ENCODE data around the gene LDLRAD3.
"Not testable (repeated sequence)": the region's sequence is repeated elsewhere in the genome, so short reads cannot be mapped to it uniquely, and the experiment has no call there.

Gene LDLRAD3

DNA sequence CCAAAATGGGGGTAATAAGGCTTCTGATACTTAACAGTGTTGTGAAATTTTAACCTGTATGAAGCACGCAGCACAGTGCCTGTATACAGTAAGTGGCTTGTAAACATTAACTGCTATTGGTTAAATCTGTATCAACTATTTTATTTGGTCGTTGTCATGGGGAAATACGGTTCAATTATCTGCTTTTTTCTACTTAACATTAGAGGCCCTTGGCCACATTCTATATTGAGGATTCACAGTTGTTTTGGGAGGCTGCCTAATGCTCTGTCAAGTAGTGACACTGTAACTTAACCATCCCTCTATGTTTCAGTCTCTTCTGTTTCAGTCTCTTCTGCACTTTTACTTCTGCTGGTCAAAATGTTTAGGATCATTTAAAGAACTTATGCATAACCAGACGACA, 95.6 kb downstream of the LDLRAD3 start:
- no peaks in the 10 kb centered on the region for H3K9me3 ChIP-seq (ENCODE audit: control insufficient read depth, insufficient read depth, low read length)
- no peaks in the 10 kb centered on the region for H3F3A ChIP-seq (ENCODE audit: control insufficient read depth, insufficient read depth)
- no peak overlapping the region for H3K4me2 ChIP-seq (ENCODE audit: low read length)
- H3K4me1 ChIP-seq (ENCODE audit: control insufficient read depth, low read length) = no peaks in the 10 kb centered on the region
- H3K9me2 ChIP-seq (replicated peaks; ENCODE audit: control insufficient read depth, low read length) = no peaks in the 10 kb centered on the region
- H3K79me2 ChIP-seq (ENCODE audit: control insufficient read depth, low read length) = no peaks in the 10 kb centered on the region
- no peaks in the 10 kb centered on the region for H3K36me3 ChIP-seq (ENCODE audit: control insufficient read depth, low read length)
- H3K4me3 ChIP-seq (ENCODE audit: low read length) = no peak overlapping the region
- no peaks in the 10 kb centered on the region for H3K27me3 ChIP-seq (ENCODE audit: control insufficient read depth, low read length)
- H4K20me1 ChIP-seq (ENCODE audit: control insufficient read depth, insufficient read depth, low read depth, low read length) = no peaks in the 10 kb centered on the region
- H3K27ac ChIP-seq (ENCODE audit: low read depth, low read length) = no peak overlapping the region
- TF ChIP-seq, protein P1, sequence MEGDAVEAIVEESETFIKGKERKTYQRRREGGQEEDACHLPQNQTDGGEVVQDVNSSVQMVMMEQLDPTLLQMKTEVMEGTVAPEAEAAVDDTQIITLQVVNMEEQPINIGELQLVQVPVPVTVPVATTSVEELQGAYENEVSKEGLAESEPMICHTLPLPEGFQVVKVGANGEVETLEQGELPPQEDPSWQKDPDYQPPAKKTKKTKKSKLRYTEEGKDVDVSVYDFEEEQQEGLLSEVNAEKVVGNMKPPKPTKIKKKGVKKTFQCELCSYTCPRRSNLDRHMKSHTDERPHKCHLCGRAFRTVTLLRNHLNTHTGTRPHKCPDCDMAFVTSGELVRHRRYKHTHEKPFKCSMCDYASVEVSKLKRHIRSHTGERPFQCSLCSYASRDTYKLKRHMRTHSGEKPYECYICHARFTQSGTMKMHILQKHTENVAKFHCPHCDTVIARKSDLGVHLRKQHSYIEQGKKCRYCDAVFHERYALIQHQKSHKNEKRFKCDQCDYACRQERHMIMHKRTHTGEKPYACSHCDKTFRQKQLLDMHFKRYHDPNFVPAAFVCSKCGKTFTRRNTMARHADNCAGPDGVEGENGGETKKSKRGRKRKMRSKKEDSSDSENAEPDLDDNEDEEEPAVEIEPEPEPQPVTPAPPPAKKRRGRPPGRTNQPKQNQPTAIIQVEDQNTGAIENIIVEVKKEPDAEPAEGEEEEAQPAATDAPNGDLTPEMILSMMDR (IDR thresholded peaks at IDR 0.05; ENCODE audit: low read depth, low read length, poor library complexity, severe bottlenecking) = no peak
- no peak for TF ChIP-seq EZH2phosphoT487 (IDR thresholded peaks at IDR 0.05; ENCODE audit: borderline replicate concordance, low read length)

DNA sequence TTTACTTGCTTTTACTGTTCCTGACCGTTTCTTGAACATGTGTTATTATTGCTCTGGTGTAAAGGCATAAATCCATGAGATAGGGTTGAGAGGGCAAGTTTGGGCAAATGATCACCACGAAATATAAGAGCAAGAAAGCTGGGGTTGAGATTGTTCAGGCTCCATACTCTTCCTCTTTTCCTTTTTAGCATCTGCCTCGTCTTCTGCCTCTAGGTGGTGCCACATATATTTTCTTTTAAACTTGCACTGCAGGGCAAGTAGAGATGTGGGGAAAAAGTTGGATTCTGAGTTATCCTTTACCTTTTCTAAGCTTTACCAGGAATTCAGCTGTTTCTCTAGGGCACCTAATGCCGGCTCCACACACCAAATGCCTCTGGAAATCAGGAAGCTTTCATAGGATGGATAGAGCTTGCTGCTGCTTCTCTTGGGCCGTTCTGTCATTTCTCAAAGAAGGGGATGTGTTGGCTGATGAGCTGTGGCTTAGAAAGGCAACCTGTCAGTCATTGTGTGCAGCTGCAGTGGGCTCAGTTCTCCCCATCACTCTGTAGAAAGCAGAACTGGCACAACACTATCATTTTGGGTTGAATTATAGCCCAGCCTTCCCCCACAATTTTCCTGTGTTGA, 98.2 kb downstream of the LDLRAD3 start:
- Histone ChIP-seq H3K9me3 (ENCODE audit: control insufficient read depth, insufficient read depth, low read length) (no peaks in the 10 kb centered on the region), H3K4me3 (ENCODE audit: low read length) (no peak overlapping the region), H3K36me3 (ENCODE audit: control insufficient read depth, low read length) (no peaks in the 10 kb centered on the region), H3K9me2 (replicated peaks; ENCODE audit: control insufficient read depth, low read length) (no peaks in the 10 kb centered on the region), H3K4me2 (ENCODE audit: low read length) (no peak overlapping the region), H3K27ac (ENCODE audit: low read depth, low read length) (no peak overlapping the region), H3K27me3 (ENCODE audit: control insufficient read depth, low read length) (no peaks in the 10 kb centered on the region), H3F3A (ENCODE audit: control insufficient read depth, insufficient read depth) (no peaks in the 10 kb centered on the region), H3K4me1 (ENCODE audit: control insufficient read depth, low read length) (no peaks in the 10 kb centered on the region), H3K79me2 (ENCODE audit: control insufficient read depth, low read length) (no peaks in the 10 kb centered on the region), H4K20me1 (ENCODE audit: control insufficient read depth, insufficient read depth, low read depth, low read length) (no peaks in the 10 kb centered on the region)
- TF ChIP-seq EZH2phosphoT487 (IDR thresholded peaks at IDR 0.05; ENCODE audit: borderline replicate concordance, low read length) = no peak
- TF ChIP-seq, protein P1 (IDR thresholded peaks at IDR 0.05; ENCODE audit: low read depth, low read length, poor library complexity, severe bottlenecking) = peak; percentile 54

DNA sequence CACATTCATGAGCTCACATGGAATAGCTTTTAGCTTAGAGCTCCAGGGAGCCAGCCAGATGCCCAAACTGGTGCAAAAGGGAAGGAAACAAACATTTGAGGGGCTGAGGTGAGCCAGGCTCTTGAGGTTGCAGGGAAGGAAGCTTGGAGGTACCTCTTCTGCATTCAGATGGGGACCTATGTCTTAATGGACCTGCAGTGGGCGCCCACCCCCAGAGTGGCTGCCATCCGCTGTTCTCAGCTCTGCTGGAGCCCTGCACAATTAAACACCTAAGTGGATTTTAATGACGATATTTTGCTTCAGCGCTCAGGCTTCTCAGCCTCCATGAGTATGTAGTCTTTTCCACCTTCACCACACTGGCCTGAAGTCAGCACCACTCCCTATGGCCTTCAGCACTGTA, 100.8 kb downstream of the LDLRAD3 start:
- Histone ChIP-seq H3K4me3 (ENCODE audit: low read length) (no peak overlapping the region), H3F3A (ENCODE audit: control insufficient read depth, insufficient read depth) (no peaks in the 10 kb centered on the region), H3K9me3 (ENCODE audit: control insufficient read depth, insufficient read depth, low read length) (no peaks in the 10 kb centered on the region), H4K20me1 (ENCODE audit: control insufficient read depth, insufficient read depth, low read depth, low read length) (no peaks in the 10 kb centered on the region), H3K4me2 (ENCODE audit: low read length) (no peak overlapping the region), H3K79me2 (ENCODE audit: control insufficient read depth, low read length) (no peaks in the 10 kb centered on the region), H3K4me1 (ENCODE audit: control insufficient read depth, low read length) (no peaks in the 10 kb centered on the region), H3K27me3 (ENCODE audit: control insufficient read depth, low read length) (no peaks in the 10 kb centered on the region), H3K9me2 (replicated peaks; ENCODE audit: control insufficient read depth, low read length) (no peaks in the 10 kb centered on the region), H3K36me3 (ENCODE audit: control insufficient read depth, low read length) (no peaks in the 10 kb centered on the region), H3K27ac (ENCODE audit: low read depth, low read length) (no peak overlapping the region)
- TF ChIP-seq, protein P1 (IDR thresholded peaks at IDR 0.05; ENCODE audit: low read depth, low read length, poor library complexity, severe bottlenecking) = no peak
- no peak for TF ChIP-seq EZH2phosphoT487 (IDR thresholded peaks at IDR 0.05; ENCODE audit: borderline replicate concordance, low read length)

DNA sequence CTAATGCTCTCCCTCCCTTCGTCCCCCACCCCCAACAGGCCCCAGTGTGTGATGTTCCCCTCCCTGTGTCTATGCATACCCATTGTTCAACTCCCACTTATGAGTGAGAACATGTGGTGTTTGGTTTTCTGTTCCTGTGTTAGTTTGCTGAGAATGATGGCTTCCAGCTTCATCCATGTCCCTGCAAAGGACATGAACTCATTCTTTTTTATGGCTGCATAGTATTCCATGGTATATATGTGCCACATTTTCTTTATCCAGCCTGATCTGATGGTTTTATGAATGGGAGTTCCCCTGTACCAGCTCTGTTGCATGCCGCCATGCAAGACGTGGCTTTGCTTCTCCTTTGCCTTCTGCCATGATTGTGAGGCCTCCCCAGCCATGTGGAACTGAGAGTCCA, 102.1 kb downstream of the LDLRAD3 start:
- H3K27me3 ChIP-seq (ENCODE audit: control insufficient read depth, low read length); H3K9me3 ChIP-seq (ENCODE audit: control insufficient read depth, insufficient read depth, low read length); H3K9me2 ChIP-seq (replicated peaks; ENCODE audit: control insufficient read depth, low read length); H3K79me2 ChIP-seq (ENCODE audit: control insufficient read depth, low read length); H4K20me1 ChIP-seq (ENCODE audit: control insufficient read depth, insufficient read depth, low read depth, low read length); H3F3A ChIP-seq (ENCODE audit: control insufficient read depth, insufficient read depth); H3K36me3 ChIP-seq (ENCODE audit: control insufficient read depth, low read length); H3K4me3 ChIP-seq (ENCODE audit: low read length); H3K27ac ChIP-seq (ENCODE audit: low read depth, low read length); H3K4me2 ChIP-seq (ENCODE audit: low read length); H3K4me1 ChIP-seq (ENCODE audit: control insufficient read depth, low read length): not testable (repeated sequence)

All from DOHH2 (cell line).